Epithelial cell of esophagus (primary cell): ENCODE results near the gene VPS11.
A peak's percentile ranks its signal among the peaks of the same experiment; 100 is the strongest.
"Not testable (repeated sequence)": the region's sequence is repeated elsewhere in the genome, so short reads cannot be mapped to it uniquely, and the experiment has no call there.

Source experiments
- DNase-seq: peaks from one replicate; pipeline ENCODE4 v3.0.0; 2010; ENCODE audit warnings: low read depth
- H3K4me3 ChIP-seq: 2 replicates; pipeline ENCODE4 v1.5.1; 2011; ENCODE audit warnings: mild to moderate bottlenecking, low read length, control low read depth
- CTCF ChIP-seq: IDR thresholded peaks from 2 replicates; pipeline ENCODE4 v1.5.1; 2011; ENCODE audit warnings: low read depth, mild to moderate bottlenecking, low read length, control low read depth, inconsistent platforms; ENCODE audit not compliant: insufficient read depth; ENCODE audit errors: missing control alignments

The VPS11 gene

GRCh38 chr11:119029340-119030028 is 38.1 kb upstream of the VPS11 start:
- no peak for DNase-seq
- TF ChIP-seq CTCF: no peak
- H3K4me3 ChIP-seq: peak overlapping the region; percentile 88

GRCh38 chr11:119030029-119030328 is 37.6 kb upstream of the VPS11 start:
- DNase-seq: no peak
- H3K4me3 ChIP-seq: peak overlapping the region; percentile 88
- TF ChIP-seq CTCF: no peak

GRCh38 chr11:119030329-119031047 is 37.1 kb upstream of the VPS11 start, which contains the start of gene SLC37A4:
Gene SLC37A4 (minus strand): TSS chr11:119030877.
- peak within 1 kb of the TSS; percentile 88 for H3K4me3 ChIP-seq
- TF ChIP-seq CTCF: peak; percentile 86
- DNase-seq: peak; percentile 99

GRCh38 chr11:119031912-119032280 is 35.7 kb upstream of the VPS11 start:
- DNase-seq: no peak
- H3K4me3 ChIP-seq: no peak overlapping the region
- TF ChIP-seq CTCF: no peak

- not testable (repeated sequence) for H3K4me3 ChIP-seq
- DNase-seq: peak; percentile 37
Observed at GRCh38 chr11:119033421-119033820, 34.2 kb upstream of the VPS11 start.

GRCh38 chr11:119034813-119035212 is 32.8 kb upstream of the VPS11 start:
- TF ChIP-seq CTCF: no peak
- H3K4me3 ChIP-seq: no peak overlapping the region
- DNase-seq: no peak

GRCh38 chr11:119038884-119039283 is 28.7 kb upstream of the VPS11 start:
- DNase-seq: no peak
- H3K4me3 ChIP-seq: no peak overlapping the region
- no peak for TF ChIP-seq CTCF

GRCh38 chr11:119039471-119039870 is 28.1 kb upstream of the VPS11 start:
- not testable (repeated sequence) for H3K4me3 ChIP-seq, DNase-seq
